NCI-H2227 (cell line): ENCODE measurements around the gene CNPY4.
A peak's percentile ranks its signal among the peaks of the same experiment; 100 is the strongest.

ENCODE experiments used
- DNase-seq: peaks from one replicate; lab custom pipeline; 2025; ENCODE audit not compliant: unreplicated experiment; lab: John Stamatoyannopoulos, UW

The CNPY4 gene

DNA sequence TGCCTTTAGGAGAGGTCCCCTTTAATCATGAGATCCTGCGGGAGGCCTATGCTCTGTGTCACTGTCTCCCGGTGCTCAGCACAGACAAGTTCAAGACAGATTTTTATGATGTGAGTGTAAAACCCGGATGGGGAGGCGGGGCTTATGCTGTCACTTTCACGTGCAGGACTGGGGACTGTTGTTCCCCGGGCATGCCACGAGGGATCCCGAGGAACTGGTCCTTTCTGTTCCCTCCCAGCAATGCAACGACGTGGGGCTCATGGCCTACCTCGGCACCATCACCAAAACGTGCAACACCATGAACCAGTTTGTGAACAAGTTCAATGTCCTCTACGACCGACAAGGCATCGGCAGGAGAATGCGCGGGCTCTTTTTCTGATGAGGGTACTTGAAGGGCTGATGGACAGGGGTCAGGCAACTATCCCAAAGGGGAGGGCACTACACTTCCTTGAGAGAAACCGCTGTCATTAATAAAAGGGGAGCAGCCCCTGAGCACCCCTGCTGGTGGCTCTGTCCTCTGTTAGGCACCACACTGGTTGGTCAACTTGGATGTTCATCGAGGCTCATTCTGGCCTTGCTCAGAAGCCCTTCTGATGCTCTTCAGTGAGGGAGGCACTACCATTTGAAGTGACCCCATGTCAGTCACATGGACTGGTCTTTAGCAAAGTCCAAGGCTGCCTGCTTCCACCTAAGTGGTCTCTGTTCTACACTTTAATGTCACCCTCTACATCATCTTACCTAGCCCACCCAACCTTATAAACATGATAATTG, 27.8 kb upstream of the CNPY4 start:
- no peak for DNase-seq

DNA sequence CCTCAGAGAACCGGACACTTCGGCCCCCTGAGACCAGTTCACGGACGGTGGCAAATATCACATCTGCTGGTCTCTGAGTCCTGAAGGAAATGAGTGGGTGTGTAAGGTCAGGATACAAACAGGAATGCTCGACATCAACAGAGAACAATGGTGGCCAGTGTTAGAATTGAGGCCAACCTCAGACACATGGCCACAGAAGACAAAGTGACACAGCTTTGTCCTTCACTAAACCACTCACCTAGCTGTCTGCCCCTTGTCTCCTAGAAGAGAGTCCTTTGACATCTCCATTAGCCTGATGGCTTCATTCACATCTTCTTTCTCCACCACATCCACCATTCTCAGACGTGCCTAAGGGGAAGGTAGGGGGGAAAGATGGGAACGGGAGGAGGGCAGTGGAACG, 26.4 kb upstream of the CNPY4 start:
- DNase-seq, result no peak

DNA sequence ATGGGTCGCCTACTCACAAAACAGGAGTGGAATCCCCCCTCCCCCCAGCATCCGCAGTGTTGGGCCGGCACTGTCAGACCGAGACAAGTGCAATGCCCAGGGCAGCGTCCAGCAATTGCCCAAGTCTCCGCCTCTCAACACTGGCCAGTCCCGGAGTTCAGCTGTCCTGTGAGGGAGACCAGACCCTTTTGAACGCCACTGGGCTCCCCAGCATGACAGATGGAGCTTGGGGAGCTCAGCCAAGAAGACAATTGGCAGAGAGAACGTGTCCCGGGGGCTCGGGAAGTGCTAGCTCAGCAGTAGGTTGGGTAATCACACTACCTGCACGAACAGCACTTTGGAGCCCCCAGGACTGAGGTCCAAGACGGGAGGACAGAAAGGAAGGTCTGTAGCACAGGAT, 25.9 kb upstream of the CNPY4 start:
- DNase-seq, result no peak

DNA sequence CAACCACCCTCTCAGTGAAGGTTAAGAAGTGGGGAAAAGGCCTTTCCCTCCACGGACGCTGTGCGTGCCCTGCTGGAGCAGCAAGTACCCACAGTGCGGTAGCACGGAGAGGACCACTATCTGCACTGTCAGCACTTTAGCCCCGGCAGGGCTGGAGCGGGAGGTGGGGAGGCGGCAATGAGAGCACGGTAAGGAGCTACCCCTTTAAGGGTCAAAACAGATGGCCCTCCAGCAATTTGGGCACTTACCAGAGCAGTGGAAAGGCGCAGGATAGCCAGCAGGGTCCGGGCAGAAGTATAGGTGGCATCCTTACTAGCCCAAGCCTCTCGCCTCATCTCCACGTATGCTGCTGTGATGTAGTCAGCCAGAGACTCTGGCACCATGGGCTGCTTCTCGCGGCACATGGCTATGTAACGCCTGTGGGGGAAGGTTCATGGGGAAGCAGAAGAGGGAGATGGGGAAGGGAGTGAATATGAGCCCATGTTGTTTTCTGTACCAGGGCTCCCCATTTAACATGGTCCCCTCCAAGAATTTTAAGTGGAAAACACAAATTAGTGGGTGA, 25.4 kb upstream of the CNPY4 start:
- no peak for DNase-seq

DNA sequence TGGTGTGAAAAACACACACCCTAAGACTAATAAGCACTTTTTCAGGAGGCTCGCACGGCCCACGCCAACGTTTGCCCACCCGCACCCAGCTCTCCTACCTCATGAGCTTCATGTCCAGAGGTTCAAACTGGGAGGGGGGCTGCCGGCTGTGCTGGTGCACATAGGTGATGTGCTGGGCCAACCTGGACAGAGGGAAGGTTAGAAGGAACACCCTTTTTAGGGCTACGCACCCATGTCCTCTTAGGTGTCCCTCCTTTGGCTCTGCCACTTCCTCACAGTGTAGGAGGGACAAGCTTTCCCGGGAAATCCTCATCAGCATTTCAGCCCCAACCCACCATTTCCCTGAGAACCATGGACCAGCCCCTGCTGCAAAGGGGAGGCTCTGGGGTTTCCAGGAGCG, 24.1 kb upstream of the CNPY4 start:
- no peak for DNase-seq

DNA sequence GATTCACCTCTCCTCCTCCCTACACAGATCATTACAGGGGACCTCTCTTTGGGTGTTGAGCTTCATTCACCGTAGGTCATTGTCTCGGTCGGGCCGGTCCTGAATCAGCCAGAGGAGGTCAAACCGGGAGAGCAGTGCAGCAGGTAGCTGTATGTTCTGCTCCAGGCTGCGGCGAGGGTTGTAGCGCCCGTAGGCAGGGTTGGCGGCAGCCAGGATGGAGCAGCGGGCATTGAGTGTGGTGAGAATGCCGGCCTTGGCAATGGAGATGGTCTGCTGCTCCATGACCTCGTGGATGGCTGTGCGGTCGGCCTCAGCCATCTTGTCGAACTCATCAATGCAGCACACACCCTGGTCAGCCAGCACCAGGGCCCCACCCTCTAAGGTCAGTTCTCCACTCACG, 23.7 kb upstream of the CNPY4 start:
- DNase-seq, result no peak

DNA sequence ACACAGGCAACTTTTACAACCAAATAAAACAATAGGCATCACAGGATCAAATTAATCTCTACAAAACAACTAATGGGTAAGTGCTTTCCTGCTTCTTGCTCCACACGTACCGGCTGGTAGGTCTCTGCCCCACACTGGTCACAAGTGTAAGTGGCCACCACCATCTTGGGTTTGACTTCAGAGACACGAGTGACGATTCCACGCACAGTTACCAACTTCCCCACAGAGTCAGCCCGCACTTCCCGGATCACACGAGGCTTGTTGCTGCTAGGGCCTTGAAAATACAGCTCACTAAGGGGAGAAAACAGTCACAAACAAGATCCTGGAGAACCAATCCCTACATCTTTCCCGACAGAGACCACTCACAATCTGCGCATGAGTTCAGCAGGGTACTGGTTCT, 20.5 kb upstream of the CNPY4 start:
- no peak for DNase-seq

DNA sequence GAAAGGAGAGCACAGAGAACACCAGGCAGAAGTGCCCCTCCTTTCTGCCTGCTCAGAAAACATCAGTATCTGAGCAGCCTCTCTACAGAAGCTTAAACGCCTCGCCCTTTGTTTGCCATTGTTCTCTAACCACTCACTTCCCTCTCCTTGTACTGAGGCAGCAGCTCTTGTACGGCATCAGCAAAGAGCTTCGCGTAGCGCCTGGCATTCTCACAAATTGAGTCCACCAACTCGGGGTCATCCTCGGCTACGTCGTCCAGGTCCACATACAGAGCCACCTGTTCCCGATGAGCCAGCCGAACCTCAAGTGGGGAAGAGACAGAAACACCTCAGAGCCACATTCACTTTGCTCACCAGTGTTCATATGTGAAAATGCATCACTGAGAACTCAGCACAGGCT, 20.0 kb upstream of the CNPY4 start:
- DNase-seq, result no peak

DNA sequence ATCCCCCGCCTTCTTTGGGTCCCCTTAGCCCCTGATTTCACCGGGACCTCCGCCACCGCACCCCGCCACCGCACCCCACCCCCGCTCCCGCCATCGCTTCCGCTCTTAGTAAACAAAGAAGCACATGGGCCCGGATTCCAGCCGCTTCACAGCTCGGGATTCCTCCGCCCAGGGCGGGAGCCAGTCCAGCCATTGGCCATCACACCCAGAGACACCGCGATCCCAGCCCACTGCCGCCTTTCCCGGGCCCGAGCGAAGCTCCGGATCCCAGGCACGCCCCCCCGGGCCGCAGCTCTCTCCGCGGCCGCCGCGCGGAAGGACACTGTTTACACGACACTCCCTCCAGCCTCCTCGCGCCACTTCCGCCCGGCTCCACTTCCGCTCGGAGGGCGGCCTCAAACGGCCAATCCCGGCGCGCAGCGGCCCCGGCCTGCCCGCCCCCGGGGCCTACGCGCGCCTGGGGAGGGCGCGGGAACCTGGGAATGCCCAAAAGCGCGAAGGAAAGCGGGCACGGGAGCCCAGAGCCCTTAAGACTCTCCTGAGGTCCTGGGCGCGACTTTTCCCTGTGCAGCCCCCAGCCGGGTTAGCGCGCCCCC, 18.9 kb upstream of the CNPY4 start:
- peak; percentile 99 for DNase-seq

DNA sequence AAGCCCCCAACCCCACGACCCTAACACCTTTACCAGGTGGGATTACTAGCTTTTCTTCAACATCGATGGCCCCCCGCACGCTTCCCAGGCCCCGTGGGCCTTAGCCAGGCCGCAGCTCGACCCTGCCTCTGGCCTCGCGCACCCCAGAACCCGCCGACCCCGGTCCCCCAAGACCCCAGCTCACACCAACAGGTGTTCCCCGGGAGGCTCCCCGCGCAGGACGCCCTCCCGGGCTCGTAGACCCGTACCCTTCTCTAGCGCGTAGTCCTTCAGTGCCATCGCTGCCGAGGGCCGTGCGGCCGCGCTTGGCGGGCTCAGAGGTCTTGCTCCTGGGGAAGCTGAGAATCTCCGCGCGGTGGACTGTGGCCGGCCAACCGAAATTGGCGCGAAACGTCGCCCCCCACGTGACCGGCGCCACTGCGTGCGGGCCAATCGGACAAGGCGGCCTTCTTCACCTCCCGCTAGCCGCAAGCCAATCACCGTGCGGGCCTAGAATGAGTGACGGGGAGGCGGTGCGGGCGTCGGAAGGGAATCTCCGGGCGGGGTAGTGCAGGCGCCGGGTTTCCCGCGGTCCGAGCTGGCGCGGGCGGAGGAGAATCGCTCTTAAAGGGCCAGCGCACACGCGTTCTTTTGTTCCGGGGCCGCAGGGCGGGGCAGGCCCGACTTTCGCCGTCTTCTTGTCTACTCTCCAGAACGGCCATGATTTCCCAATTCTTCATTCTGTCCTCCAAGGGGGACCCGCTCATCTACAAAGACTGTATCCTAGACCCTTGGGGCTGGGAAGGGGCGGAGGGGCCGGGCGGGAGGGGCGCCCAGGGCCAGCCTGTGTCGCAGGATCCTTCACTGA, 18.2 kb upstream of the CNPY4 start, which contains the start of the genes AP4M1 and MCM7:
AP4M1 (plus strand) TSS at position 628 of the 847 bp plus-strand sequence; CDS start at position 700, 72 bp downstream.
MCM7 (minus strand) TSS at position 382 of the 847 bp plus-strand sequence; CDS start at position 279, 103 bp downstream.
- peak; percentile 100 for DNase-seq

DNA sequence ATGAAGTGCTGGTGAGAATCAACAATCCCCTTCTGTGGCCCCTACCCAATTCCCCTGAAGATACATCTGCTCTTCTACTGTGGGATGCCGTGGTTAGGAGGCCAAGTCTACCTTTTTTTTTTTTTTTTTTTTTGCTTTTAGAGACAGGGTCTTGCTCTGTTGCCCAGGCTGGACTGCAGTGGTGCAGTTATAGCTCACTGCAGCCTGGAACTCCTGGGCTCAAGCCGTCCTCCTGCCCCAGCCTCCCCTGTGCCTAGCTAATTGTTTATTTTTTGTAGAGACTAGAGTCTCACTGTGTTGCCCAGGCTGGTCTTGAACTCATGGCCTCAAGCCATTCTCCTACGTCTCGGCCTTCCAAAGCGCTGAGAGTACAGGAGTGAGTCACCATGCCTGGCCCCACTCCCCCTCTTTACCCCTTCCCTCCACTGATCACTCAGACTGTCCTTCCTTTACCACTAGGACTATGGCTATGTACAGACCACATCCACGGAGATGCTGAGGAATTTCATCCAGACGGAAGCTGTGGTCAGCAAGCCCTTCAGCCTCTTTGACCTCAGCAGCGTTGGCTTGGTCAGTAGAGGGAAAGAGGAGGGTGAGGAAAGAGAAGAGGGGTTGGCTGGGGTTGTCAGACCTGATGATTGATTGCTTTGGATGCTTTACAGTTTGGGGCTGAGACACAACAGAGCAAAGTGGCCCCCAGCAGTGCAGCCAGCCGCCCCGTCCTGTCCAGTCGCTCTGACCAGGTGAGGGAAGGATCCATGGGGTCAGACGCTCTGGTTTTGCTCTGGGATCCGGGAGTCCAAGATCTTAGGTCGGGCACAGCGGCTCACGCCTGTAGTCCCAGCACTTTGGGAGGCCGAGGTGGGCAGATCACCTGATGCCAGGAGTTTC, 16.2 kb upstream of the CNPY4 start:
- no peak for DNase-seq

DNA sequence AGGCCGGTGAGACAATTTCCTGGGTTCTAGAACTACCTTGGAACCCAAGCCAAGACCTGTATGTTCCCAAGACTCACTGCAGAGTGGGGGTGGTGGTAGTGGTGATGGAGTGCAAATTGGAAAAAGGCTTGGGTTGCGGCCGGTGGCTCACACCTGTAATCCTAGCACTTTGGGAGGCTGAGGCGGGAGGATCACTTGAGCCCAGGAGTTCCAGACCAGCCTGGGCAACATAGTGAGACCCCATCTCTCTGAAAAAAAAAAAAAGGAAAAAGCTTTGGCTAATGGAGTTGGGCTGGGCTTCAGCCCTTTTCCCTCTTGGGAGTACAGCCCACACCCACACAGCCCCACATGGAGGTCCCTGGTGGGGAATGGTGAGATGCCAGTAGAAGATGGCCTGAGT, 13.9 kb upstream of the CNPY4 start:
- DNase-seq, result no peak

DNA sequence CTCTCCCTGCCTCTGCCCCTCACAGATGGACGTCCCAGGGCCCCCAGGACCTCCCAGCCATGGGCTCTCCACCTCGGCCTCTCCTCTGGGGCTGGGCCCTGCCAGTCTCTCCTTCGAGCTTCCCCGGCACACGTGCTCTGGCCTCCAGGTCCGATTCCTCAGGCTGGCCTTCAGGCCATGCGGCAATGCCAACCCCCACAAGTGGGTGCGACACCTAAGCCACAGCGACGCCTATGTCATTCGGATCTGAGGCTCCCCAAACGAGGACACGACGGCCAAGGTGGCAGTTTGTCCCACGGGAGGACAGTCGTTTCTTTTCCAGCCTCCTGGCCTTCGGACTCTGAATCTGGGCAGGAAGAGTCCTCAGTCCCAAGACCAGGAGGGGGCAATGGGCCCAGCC, 12.8 kb upstream of the CNPY4 start:
- no peak for DNase-seq

DNA sequence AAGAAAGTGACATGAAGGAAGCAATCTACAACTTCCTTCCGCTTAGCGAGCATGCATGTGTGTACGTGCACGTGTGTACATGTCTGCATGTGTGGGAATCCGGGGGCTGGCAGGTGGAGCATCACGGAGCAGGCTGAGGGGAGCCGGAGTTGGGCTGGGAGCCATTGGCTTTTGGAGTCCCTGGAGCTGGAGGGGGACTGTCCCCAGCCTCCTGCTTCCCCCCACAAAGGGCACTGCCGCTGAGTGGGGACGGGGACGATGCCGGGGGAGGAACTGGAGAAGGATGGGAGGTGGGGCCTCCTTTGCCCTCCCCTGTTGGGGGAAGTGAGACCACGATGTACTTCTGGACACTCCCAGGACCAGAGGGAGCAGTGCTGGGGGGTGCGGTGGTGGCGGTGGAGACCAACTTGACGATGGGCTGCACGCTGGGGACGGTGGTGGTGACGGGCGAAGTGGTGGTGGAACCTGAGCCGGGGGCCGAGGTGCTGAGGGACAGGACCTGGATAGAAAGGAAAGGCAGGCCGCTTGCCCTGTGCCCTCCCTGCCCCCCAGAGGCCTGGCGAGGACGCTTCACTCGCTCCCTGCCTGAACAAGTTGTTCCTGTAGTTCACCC, 12.2 kb upstream of the CNPY4 start:
- no peak for DNase-seq

DNA sequence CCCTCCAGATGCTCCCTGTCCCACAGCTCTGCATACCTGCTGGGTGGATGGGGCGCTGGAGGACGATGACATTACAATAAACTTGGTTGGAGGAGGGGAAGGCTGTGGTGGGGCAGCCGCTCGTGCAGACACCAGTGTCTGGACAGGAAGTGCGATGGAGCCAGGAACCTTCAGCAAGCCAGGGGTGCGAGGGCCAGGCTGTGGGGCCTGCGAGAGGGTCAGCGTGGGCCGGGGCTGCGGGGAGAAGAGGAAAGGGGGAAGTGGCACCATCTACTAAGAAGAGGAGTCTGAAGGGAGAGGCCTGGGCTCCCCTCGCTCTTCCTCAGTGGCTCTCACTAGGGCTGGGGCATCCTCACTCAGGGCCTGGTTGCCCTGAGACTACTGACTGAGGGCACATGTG, 11.5 kb upstream of the CNPY4 start:
- DNase-seq, result no peak

DNA sequence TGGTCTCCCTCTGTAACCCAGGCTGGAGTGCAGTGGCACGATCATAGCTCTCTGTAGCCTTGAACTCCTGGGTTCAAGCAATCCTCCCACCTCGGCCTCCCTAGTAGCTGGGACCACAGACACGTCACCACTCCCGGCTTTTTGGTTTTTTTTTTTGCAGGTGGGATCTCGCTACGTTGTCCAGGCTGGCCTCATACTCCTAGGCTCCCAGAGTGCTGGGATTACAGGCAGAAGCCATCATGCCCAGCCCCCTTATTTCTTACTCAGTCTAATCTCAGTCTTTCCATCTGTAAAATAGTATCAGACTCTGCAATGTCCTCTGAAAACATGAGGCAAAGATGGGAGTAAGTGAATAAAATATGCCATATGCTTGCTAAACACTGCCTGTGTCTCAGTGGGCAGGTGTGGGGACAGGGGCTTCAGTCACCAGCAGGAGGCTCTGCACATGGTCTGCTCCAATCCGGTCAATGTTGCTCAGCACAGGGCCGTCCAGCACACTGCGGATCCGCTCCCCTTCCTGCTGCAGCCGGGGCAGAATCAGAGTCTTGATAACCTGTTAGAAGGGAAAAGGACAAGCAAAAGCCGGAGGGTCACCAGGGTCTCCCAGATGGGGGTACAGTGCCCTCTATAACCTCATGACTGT, 9.8 kb upstream of the CNPY4 start:
- DNase-seq, result no peak

DNA sequence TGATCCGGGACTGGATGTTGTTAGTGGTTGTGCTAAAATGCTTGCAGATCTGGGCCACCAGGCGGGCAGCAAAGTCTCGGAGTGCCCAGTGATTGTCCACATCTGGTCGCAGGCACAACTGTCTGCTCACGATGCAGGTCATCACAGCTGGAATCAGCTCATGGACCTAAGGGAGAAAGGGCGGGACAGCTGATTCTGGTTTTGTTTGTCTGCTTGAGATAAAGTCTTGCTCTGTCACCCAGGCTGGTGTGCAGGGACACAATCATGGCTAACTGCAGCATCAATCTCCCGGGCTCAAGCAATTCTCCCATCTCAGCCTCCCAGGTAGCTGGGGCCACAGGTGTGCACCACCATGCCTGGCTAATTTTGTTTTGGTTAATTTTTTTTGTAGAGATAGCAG, 8.3 kb upstream of the CNPY4 start:
- DNase-seq, result no peak

DNA sequence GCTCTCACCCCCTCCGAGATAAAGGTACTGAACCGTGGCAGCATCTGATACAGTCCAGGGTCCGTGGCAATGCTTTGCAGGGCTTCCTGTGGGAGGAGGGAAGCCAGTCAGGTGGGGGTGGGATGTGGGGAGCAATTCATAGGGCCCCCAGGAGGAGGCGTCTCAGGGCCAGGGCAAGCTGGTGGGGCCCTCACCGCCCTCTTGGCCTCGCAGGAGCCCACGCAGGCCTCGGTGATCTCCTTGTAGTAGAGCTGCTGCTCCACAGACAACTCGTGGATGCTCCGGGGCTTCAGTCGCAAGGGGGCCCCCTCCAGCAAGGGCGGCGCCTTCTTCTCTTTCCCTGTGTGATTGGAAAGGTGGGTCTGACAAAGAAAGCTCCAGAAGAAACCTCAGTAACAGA, 7.5 kb upstream of the CNPY4 start:
- no peak for DNase-seq

DNA sequence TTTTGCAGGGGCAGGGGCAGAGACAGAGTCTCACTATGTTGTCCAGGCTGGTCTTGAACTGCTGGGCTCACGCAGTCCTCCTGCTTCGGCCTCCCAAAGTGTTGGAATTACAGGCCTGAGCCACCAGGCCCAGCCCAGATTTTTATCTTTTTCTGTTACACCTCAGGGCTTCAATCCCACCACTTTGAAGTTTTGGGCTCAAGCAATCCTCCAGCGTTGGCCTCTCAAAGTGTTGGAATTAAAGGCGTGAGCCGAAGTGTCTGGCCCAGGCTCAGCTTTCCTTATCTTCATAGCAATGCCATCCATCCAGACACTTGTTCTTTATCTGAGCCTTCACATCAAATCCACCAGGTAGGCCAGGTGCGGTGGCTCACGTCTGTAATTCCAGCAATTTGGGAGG, 4.4 kb upstream of the CNPY4 start:
- no peak for DNase-seq
